ENCODE results near the gene NSG1.

Gene NSG1

GRCh38 chr4:4368809-4369580, 17.9 kb upstream of the NSG1 start:
- DNase-seq (ENCODE audit: low read depth, low spot score): no peak

GRCh38 chr4:4374388-4375098, 12.4 kb upstream of the NSG1 start:
- no peak for DNase-seq (ENCODE audit: low read depth, low spot score)

GRCh38 chr4:4376074-4376473, 10.8 kb upstream of the NSG1 start:
- no peak for DNase-seq (ENCODE audit: low read depth, low spot score)

GRCh38 chr4:4377191-4377590, 9.7 kb upstream of the NSG1 start:
- no peak for DNase-seq (ENCODE audit: low read depth, low spot score)

GRCh38 chr4:4377732-4378460, 9.0 kb upstream of the NSG1 start:
- no peak for DNase-seq (ENCODE audit: low read depth, low spot score)

- no peak for DNase-seq (ENCODE audit: low read depth, low spot score)
Observed at GRCh38 chr4:4379540-4380087, 7.3 kb upstream of the NSG1 start.

GRCh38 chr4:4383085-4383484, 3.8 kb upstream of the NSG1 start:
- DNase-seq (ENCODE audit: low read depth, low spot score): no peak

GRCh38 chr4:4384837-4385236, 2.1 kb upstream of the NSG1 start:
- DNase-seq (ENCODE audit: low read depth, low spot score): no peak

- DNase-seq (ENCODE audit: low read depth, low spot score): no peak
Observed at GRCh38 chr4:4385729-4386295, 1.1 kb upstream of the NSG1 start.

GRCh38 chr4:4386296-4386735, 586 bp upstream of the NSG1 start:
- no peak for DNase-seq (ENCODE audit: low read depth, low spot score)

- DNase-seq (ENCODE audit: low read depth, low spot score): no peak
Observed at GRCh38 chr4:4387531-4388310, 819 bp downstream of the NSG1 start.

GRCh38 chr4:4388311-4388790, 1.4 kb downstream of the NSG1 start:
- no peak for DNase-seq (ENCODE audit: low read depth, low spot score)

- DNase-seq (ENCODE audit: low read depth, low spot score): no peak
Observed at GRCh38 chr4:4388836-4389575, 2.1 kb downstream of the NSG1 start.

- DNase-seq (ENCODE audit: low read depth, low spot score): no peak
Observed at GRCh38 chr4:4390046-4390445, 3.1 kb downstream of the NSG1 start.

- no peak for DNase-seq (ENCODE audit: low read depth, low spot score)
Observed at GRCh38 chr4:4390515-4391240, 3.8 kb downstream of the NSG1 start.

GRCh38 chr4:4391866-4392265, 5.0 kb downstream of the NSG1 start:
- DNase-seq (ENCODE audit: low read depth, low spot score): no peak

GRCh38 chr4:4392501-4393183, 5.7 kb downstream of the NSG1 start:
- no peak for DNase-seq (ENCODE audit: low read depth, low spot score)

GRCh38 chr4:4394644-4395043, 7.7 kb downstream of the NSG1 start:
- DNase-seq (ENCODE audit: low read depth, low spot score): no peak

GRCh38 chr4:4395371-4395770, 8.5 kb downstream of the NSG1 start:
- no peak for DNase-seq (ENCODE audit: low read depth, low spot score)
